ENCODE data around the gene DIP2A.
"Not testable (repeated sequence)": the region's sequence is repeated elsewhere in the genome, so short reads cannot be mapped to it uniquely, and the experiment has no call there.

Gene DIP2A

DNA sequence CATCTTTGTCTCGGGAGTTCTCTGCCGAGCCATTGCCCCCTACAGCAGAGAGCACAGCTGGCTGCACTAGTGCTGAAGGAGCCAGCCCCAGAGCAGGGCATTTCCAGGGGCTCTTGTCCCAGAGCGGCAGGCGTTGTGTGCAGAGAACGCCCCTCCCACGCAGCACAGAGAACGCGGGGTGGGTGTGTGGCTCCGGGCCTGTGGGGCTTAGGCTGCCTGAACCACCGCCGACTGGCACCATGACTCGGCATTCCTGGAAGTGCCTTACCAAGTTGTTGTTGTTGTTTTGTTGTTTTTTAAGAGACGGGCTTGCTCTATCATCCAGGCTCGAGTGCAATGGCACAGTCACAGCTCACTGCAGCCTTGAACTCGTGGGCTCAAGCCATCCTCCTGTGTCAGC, 15.8 kb upstream of the DIP2A start:
- Histone ChIP-seq H3K9me3 (no peaks in the 10 kb centered on the region), H3K4me1 (no peaks in the 10 kb centered on the region), H3K4me3 (no peak overlapping the region), H3K36me3 (replicated peaks) (peaks cover 55% of the 10 kb centered on the region), H3K27me3 (ENCODE audit: low read depth) (no peaks in the 10 kb centered on the region)
- DNase-seq (ENCODE audit: low spot score in 2 of 2) = no peak
- in situ Hi-C loops (cut with MboI; ENCODE audit: low sequenced_read_pairs) = loop anchor here (10.0 kb wide), 1 partner anchor 62 kb away; no protein-coding TSS in a partner anchor

DNA sequence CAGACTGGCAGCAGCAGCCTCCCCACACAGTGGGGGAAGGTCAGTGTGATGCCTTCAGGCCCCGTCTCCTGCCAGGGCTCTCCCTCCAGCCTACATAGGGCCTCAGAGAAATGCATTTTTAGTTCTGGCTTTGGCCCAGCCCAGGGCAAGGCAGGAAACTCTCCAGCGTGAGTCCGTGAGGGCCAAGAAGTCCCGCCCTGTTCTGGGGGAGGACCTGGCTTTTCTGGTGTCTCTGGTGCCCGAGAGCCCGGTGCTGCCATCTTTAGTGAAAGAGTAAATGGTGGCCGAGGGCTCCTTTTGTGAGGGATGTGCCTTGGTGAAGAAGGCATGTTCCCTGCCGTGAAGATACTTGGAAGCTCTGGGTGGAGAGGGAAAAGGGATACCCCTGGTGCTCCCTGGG, 14.8 kb upstream of the DIP2A start:
- no peak for DNase-seq (ENCODE audit: low spot score in 2 of 2)
- Histone ChIP-seq H3K4me1 (no peaks in the 10 kb centered on the region), H3K27me3 (ENCODE audit: low read depth) (no peaks in the 10 kb centered on the region), H3K9me3 (peaks cover 2% of the 10 kb centered on the region; the same call in 1 of the 2 replicates), H3K36me3 (replicated peaks) (peaks cover 50% of the 10 kb centered on the region), H3K4me3 (no peak overlapping the region)
- in situ Hi-C loops (cut with MboI; ENCODE audit: low sequenced_read_pairs) = loop anchor here (10.0 kb wide), 1 partner anchor 61 kb away; no protein-coding TSS in a partner anchor

DNA sequence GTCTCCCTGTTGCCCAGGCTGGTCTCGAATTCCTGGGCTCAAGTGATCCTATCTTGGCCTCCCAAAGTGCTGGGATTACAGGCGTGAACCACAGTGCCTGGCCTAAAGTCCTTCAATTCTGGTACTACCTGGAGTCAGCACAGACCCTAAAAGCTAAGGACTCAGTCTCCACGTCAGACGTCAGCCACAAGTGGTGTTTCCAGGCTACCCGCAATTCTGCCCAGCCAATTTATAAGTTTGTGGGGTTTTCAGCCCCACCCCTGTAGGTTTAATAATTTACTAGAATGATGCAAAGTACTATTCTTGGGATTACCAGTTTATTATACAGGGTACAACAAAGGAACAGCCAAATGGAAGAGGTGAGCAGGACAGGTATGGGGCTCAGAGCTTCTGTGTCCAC, 10.6 kb upstream of the DIP2A start:
- H3K9me3 ChIP-seq = peaks cover 7% of the 10 kb centered on the region
- H3K4me3 ChIP-seq = no peak overlapping the region
- H3K27me3 ChIP-seq (ENCODE audit: low read depth) = no peaks in the 10 kb centered on the region
- no peak for DNase-seq (ENCODE audit: low spot score in 2 of 2)
- no peaks in the 10 kb centered on the region for H3K4me1 ChIP-seq
- in situ Hi-C loops (cut with MboI; ENCODE audit: low sequenced_read_pairs) = loop anchor here (10.0 kb wide), 1 partner anchor 57 kb away; no protein-coding TSS in a partner anchor
- peaks cover 18% of the 10 kb centered on the region for H3K36me3 ChIP-seq (replicated peaks)

DNA sequence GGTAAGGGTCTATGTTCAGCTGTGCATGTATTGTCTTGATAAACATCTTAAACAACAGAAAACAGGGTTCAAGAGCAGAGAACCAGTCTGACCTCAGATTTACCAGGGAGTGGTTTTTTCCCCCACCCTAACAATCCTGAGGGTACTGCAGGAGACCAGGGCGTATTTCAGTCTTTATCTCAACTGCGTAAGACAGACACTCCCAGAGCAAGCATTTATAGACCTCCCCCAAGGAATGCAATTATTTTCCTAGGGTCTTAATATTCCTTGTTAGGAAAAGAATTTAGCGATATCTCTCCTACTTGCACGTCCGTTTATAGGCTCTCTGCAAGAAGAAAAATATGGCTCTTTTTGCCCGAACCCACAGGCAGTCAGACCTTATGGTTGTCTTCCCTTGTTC, 9.8 kb upstream of the DIP2A start:
- H3K4me3 ChIP-seq; H3K9me3 ChIP-seq; H3K27me3 ChIP-seq (ENCODE audit: low read depth); H3K4me1 ChIP-seq; DNase-seq (ENCODE audit: low spot score in 2 of 2): not testable (repeated sequence)
- in situ Hi-C loops (cut with MboI; ENCODE audit: low sequenced_read_pairs) = loop anchor here (10.0 kb wide), 1 partner anchor 56 kb away; no protein-coding TSS in a partner anchor
- peaks cover 16% of the 10 kb centered on the region for H3K36me3 ChIP-seq (replicated peaks)

DNA sequence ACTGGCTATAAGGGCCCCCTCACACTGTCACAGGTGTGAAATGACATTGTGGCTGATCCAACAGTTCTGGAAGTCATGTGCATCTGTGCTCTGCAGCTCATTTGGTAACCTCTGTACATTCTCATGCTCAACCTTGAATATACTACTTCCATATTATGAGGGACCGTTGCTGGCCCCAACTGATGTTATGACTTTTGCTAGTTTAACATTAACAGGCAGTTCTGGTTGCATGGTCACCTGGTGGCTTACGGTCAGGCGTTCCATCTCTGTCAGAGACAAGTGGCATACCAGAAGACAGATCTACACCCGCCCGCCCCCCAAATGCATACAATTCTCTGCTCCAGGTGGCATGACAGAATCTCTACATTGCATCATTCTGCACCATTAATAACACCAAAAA, 6.0 kb upstream of the DIP2A start:
- H3K9me3 ChIP-seq = peaks cover 7% of the 10 kb centered on the region
- H3K36me3 ChIP-seq (replicated peaks) = peaks cover 12% of the 10 kb centered on the region
- H3K27me3 ChIP-seq (ENCODE audit: low read depth) = no peaks in the 10 kb centered on the region
- in situ Hi-C loops (cut with MboI; ENCODE audit: low sequenced_read_pairs) = no loop called here
- no peak for DNase-seq (ENCODE audit: low spot score in 2 of 2)
- peaks cover 16% of the 10 kb centered on the region for H3K4me1 ChIP-seq
- no peak overlapping the region for H3K4me3 ChIP-seq

DNA sequence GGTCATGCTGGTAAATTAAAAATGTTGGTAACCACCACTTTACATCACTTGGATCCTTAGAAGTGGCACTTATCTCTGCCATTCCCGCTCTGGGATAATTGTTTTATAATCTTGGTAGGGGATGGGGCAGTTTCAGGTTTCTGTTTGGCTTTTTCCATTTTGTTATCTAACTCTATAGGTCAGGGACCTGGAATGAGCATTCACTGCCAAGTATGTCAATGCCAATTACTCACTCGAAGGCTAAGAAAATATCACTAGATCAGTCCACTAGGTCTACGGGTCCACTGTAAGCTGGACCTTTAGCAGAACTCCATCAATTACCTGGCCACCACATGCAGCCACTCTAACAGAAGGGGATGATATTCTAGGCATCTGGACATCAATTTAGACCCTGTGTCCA, 4.5 kb upstream of the DIP2A start:
- Histone ChIP-seq H3K4me1 (peaks cover 16% of the 10 kb centered on the region), H3K36me3 (replicated peaks) (peaks cover 12% of the 10 kb centered on the region), H3K27me3 (ENCODE audit: low read depth) (no peaks in the 10 kb centered on the region), H3K4me3 (no peak overlapping the region), H3K9me3 (peaks cover 3% of the 10 kb centered on the region; the same call in 1 of the 2 replicates)
- DNase-seq (ENCODE audit: low spot score in 2 of 2) = no peak
- in situ Hi-C loops (cut with MboI; ENCODE audit: low sequenced_read_pairs) = no loop called here

DNA sequence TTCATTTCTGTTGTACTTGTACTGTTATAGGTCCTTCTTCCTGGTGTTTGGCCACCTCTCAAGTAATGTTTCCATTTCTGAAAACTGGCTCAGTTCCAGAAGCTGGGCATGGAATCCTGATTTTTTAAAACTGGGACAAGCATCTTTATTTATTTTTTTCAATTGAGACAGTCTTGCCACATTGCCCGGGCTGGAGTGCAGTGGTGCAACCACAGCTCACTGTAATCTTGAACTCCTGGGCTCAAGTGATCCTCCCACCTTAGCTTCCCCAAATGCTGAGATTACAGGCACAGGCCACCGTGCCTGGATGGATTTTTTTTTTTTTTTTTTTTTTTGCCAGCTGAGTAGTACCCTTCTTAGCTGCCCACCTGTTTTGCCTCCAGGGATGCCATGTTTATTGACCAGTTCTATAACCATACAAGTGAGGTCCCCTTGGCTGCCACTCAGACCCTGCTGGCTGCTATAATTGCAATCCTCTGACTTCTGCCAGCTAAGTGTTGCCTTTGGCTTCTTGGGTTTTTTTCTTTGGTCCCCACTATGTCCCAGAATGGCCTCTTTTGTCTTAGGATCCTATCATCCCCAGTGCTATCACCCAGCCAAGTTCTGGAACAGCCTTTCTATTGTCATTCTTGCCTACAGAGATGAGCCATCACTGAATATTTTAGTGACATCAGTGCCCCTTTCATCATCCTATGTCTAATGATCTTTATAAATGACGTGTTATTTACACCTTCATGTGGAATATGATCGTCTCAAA, 3.9 kb upstream of the DIP2A start:
- Histone ChIP-seq H3K4me1 (peaks cover 16% of the 10 kb centered on the region), H3K9me3 (peaks cover under 1% of the 10 kb centered on the region; the same call in 1 of the 2 replicates), H3K4me3 (no peak overlapping the region), H3K36me3 (replicated peaks) (peaks cover 12% of the 10 kb centered on the region), H3K27me3 (ENCODE audit: low read depth) (no peaks in the 10 kb centered on the region)
- no peak for DNase-seq (ENCODE audit: low spot score in 2 of 2)
- in situ Hi-C loops (cut with MboI; ENCODE audit: low sequenced_read_pairs) = no loop called here

DNA sequence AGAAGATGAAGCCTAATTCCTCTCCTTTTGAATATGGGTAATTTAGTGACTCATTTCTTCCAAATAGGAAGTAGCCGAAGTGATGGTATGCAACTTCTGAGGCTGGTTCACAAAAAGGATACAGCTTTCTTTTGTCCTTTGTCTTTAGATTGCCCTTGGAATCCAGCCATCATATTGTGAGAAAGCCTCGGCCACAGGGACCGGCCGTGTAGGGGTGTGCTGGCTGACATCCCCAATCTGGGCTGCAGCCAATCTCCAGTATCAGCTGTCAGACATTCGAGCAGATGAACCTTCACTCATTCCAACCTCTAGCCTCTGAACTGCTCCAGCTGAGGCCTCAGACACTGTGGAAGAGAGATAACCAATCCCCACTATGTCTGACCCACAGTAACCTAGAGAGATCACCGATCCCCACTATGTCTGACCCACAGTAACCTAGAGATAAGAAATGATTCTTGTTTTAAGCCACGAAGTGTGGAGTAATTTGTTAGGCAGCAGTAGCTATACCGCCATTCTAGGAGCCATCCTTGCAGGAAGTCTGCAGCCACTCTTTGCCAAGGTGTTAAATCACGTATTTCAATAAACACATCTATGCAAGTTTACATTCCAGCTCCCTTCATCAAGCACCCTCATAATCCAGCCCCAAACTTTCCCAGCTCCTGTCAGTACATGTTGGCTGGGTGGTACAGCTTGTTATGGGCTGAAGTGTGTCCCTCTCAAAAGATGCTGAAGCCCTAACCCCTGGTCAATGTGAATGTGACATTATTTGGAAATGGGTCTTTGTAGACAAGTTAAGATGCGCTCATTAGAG, 2.9 kb upstream of the DIP2A start:
- H3K9me3 ChIP-seq = no peaks in the 10 kb centered on the region
- H3K27me3 ChIP-seq (ENCODE audit: low read depth) = no peaks in the 10 kb centered on the region
- in situ Hi-C loops (cut with MboI; ENCODE audit: low sequenced_read_pairs) = no loop called here
- peaks cover 16% of the 10 kb centered on the region for H3K4me1 ChIP-seq
- peaks cover 12% of the 10 kb centered on the region for H3K36me3 ChIP-seq (replicated peaks)
- no peak overlapping the region for H3K4me3 ChIP-seq
- peak in 1 of 2 experiments; percentile 27 for DNase-seq (ENCODE audit: low spot score in 2 of 2)

DNA sequence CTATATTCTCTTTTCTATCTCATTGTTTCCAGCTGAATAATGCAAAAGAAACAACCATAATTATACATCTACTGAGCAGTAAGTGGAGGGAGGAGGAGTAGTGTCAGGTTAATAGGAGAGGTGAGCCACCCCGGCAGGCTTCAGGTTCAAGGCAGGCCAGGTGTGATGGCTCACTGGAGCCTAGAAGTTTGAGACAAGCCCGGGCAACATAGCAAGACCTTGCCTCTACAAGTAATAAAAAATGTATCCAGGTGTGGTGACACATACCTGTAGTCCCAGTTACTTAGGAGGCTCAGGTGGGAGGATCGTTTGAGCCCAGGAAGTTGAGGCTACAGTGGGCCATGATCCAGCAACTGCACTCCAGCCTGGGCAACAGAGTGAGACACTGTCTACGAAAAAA, 1.9 kb upstream of the DIP2A start:
- Histone ChIP-seq H3K4me1 (peaks cover 16% of the 10 kb centered on the region), H3K9me3 (no peaks in the 10 kb centered on the region), H3K4me3 (no peak overlapping the region), H3K36me3 (replicated peaks) (peaks cover 12% of the 10 kb centered on the region), H3K27me3 (ENCODE audit: low read depth) (no peaks in the 10 kb centered on the region)
- in situ Hi-C loops (cut with MboI; ENCODE audit: low sequenced_read_pairs) = no loop called here
- DNase-seq (ENCODE audit: low spot score in 2 of 2) = no peak

DNA sequence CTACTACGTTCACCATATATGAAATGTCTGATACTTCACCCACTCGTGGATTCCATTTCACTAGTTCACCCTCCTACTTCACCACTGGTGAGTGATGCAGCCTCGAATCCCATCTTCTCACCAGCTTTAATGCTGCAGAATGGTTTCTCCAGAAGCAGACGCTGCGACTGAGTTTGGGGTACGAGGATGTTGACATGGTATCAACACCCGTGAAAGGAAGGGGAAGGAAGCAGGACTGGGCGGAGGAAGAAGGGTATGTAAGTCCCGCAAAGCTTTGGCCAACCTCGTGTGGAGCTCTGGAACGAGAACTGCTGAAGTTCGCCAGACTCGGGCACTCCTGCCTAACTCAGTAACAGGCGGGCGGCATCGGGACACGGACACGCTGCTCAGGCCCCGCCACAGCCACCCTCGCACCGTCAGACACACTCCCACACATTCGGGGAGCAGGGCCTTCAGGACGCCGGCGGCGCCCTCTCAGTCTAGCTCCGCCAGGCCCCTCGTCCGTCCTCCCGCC, 833 bp upstream of the DIP2A start:
- in situ Hi-C loops (cut with MboI; ENCODE audit: low sequenced_read_pairs) = no loop called here
- peak in 1 of 2 experiments; percentile 45 for DNase-seq (ENCODE audit: low spot score in 2 of 2)
- Histone ChIP-seq H3K36me3 (replicated peaks) (peaks cover 13% of the 10 kb centered on the region), H3K27me3 (ENCODE audit: low read depth) (no peaks in the 10 kb centered on the region), H3K4me3 (peak overlapping the region; percentile 70), H3K4me1 (peaks cover 16% of the 10 kb centered on the region), H3K9me3 (no peaks in the 10 kb centered on the region)

DNA sequence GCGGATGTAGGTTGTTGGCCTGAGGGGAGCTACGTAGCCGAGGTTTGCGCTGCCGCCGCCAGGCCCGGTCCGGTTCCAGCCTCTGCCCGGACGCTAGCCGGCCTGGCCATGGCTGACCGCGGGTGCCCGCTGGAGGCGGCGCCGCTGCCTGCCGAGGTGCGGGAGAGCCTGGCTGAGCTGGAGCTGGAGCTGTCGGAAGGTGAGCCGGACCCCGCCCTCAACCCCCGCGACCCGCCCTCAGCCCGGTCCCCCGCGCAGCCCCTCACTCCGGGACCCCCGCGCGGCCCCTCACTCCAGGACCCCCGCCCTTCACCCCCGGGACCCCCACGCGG, 299 bp downstream of the DIP2A start:
- no peaks in the 10 kb centered on the region for H3K9me3 ChIP-seq
- no peak for DNase-seq (ENCODE audit: low spot score in 2 of 2)
- H3K4me1 ChIP-seq = peaks cover 16% of the 10 kb centered on the region
- no peaks in the 10 kb centered on the region for H3K27me3 ChIP-seq (ENCODE audit: low read depth)
- H3K4me3 ChIP-seq = peak overlapping the region; percentile 70
- in situ Hi-C loops (cut with MboI; ENCODE audit: low sequenced_read_pairs) = no loop called here
- H3K36me3 ChIP-seq (replicated peaks) = peaks cover 17% of the 10 kb centered on the region

DNA sequence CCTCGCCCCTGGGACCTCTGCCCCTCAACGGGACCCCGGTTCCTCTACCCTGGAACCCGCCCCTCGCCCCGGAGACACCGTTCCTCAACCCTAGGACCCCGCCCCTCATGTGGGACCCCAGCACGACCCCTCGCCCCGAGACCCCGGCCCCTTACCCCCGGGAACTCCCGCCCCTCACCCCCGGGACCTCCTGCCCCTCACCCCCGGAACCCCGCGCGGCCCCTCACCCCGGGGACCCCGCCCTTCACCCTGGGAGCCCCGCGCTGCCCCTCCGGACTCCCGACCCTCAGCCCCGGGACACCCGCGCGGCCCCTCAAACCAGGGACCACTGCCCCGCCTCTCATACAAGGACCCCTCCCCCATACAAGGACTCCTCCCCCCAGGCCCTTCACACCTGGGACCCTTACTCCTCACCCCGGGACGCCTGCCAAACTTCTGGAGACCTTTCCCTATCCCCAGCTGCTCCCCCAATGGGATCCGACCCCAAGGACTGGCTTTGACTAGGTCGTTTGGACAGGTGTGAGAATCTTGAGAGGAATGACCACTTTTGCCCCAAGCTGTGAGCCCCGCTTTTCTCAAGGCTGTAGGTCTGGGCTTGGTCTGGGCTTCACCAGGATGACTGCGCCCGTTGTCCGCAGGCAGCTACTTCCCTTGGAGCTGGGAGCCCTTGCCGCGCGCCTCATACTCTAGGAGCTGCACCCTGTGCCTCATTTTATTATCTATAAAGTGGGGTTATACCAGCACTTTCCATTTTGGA, 843 bp downstream of the DIP2A start:
- H3K36me3 ChIP-seq (replicated peaks) = peaks cover 17% of the 10 kb centered on the region
- peak overlapping the region; percentile 70 for H3K4me3 ChIP-seq
- in situ Hi-C loops (cut with MboI; ENCODE audit: low sequenced_read_pairs) = no loop called here
- peaks cover 16% of the 10 kb centered on the region for H3K4me1 ChIP-seq
- H3K9me3 ChIP-seq = no peaks in the 10 kb centered on the region
- peak in 1 of 2 experiments; percentile 48 for DNase-seq (ENCODE audit: low spot score in 2 of 2)
- H3K27me3 ChIP-seq (ENCODE audit: low read depth) = no peaks in the 10 kb centered on the region

DNA sequence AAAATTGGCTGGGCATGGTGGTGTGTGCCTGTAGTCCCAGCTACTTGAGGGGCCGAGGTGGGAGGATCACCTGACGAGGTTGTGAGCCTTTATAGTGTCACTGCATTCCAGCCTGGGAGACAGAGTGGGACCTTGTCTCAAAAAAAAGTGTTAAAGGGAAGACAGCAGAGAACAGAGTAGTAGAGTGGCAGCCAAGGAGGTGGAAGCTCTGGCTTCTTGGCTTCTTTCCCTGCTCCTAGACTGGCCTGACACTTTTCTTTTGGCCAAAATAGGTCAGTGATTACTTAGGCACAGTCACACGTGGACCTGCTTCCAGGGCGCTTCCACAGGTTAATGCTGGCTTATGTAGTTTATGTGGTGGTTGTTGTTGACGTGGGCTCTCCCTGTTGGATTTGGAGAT, 3.2 kb downstream of the DIP2A start:
- H3K4me1 ChIP-seq = peaks cover 4% of the 10 kb centered on the region; the same call in 1 of the 2 replicates
- no peak overlapping the region for H3K4me3 ChIP-seq
- peaks cover 5% of the 10 kb centered on the region; the same call in 1 of the 2 replicates for H3K36me3 ChIP-seq (replicated peaks)
- in situ Hi-C loops (cut with MboI; ENCODE audit: low sequenced_read_pairs) = no loop called here
- DNase-seq (ENCODE audit: low spot score in 2 of 2) = no peak
- no peaks in the 10 kb centered on the region for H3K27me3 ChIP-seq (ENCODE audit: low read depth)
- no peaks in the 10 kb centered on the region for H3K9me3 ChIP-seq

Data from HAP-1 (cell line).